KOPT-K1 (cell line): ENCODE results near the gene YEATS2.
A peak's percentile ranks its signal among the peaks of the same experiment; 100 is the strongest.
"Not testable (repeated sequence)": the region's sequence is repeated elsewhere in the genome, so short reads cannot be mapped to it uniquely, and the experiment has no call there.

ENCODE experiments used
- H3K27ac ChIP-seq: fragments of 200-600 bp; sonication (generic); 2 replicates; pipeline ENCODE4 v1.5.1; 2016; ENCODE audit warnings: antibody characterized with exemption, mild to moderate bottlenecking, low read depth, low read length; ENCODE audit not compliant: poor library complexity, severe bottlenecking
- H3K36me3 ChIP-seq: fragments of 200-600 bp; sonication (generic); 2 replicates; pipeline ENCODE4 v1.5.1; 2017; ENCODE audit warnings: antibody characterized with exemption, mild to moderate bottlenecking, low read length, moderate library complexity; ENCODE audit not compliant: insufficient read depth
- H3K9me3 ChIP-seq: fragments of 200-600 bp; sonication (generic); 2 replicates; pipeline ENCODE4 v1.5.1; 2017; ENCODE audit warnings: antibody characterized with exemption, low read length, mild to moderate bottlenecking; ENCODE audit not compliant: insufficient read depth, poor library complexity, severe bottlenecking

YEATS2 gene

DNA sequence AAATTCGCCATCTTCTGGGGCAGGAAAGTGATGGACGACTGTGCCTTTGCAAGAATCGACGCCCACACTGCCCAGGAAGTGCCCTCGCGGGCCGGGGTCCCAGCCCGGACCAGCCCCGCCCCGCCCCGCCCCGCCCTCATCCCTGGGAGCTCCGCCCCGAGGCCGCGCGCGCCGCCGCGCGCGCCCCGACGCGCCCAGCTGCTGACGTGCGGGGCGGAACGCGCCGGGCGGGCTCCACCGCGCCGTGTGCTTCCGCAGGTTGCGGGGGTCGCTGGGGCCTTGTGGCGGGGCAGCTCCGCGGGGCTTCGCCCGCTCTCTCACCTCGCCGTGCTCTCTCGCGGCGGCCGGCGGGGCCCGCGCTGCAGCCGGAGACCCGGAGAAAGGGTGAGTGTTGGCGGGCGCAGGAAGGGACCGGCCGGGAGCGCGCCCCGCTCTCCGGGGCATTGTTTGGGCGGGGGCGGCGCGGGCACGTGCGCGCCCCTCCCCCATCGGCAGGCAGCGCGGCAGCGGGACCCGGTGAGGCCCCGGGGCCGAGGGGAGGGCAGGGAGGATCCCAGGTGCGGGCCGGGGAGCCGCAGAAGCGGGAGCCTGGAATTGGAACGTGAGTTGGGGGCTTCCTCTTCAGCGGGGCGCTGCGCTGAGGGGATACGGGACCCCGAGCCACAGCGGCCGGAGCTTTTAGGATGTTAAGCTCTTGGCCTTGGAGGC, at the start of gene YEATS2:
Gene YEATS2, plus strand, starts transcription at position 188 of the 708 bp plus-strand sequence. CDS start 17,366 bp downstream, outside the sequence.
- Histone ChIP-seq H3K9me3 (no peaks in the 10 kb centered on the region), H3K27ac (peak within 1 kb of the TSS; percentile 89), H3K36me3 (peaks cover 21% of the 10 kb centered on the region)

- Histone ChIP-seq H3K36me3 (peaks cover 8% of the 10 kb centered on the region; the same call in 1 of the 2 replicates), H3K9me3 (peaks cover 49% of the 10 kb centered on the region)
Measured at GRCh38 chr3:183650554-183650953, 47.0 kb upstream of the YEATS2 start.

GRCh38 chr3:183653209-183654064, 44.2 kb upstream of the YEATS2 start:
- H3K9me3 ChIP-seq, result peaks cover 50% of the 10 kb centered on the region
- H3K27ac ChIP-seq, result no peak overlapping the region
- H3K36me3 ChIP-seq, result peaks cover 8% of the 10 kb centered on the region; the same call in 1 of the 2 replicates

More at GRCh38 chr3:183650554-183650953, 47.0 kb upstream of the YEATS2 start:
- H3K27ac ChIP-seq, result no peak overlapping the region

- H3K36me3 ChIP-seq, result peaks cover 8% of the 10 kb centered on the region; the same call in 1 of the 2 replicates
- H3K27ac ChIP-seq, result no peak overlapping the region
- H3K9me3 ChIP-seq, result peaks cover 50% of the 10 kb centered on the region
Measured at GRCh38 chr3:183654727-183655126, 42.9 kb upstream of the YEATS2 start.

- H3K36me3 ChIP-seq, result peaks cover 13% of the 10 kb centered on the region; the same call in 1 of the 2 replicates
- H3K27ac ChIP-seq, result no peak overlapping the region
- no peaks in the 10 kb centered on the region for H3K9me3 ChIP-seq
Measured at GRCh38 chr3:183662099-183662498, 35.5 kb upstream of the YEATS2 start.

- Histone ChIP-seq H3K27ac (no peak overlapping the region), H3K9me3 (no peaks in the 10 kb centered on the region), H3K36me3 (peaks cover 14% of the 10 kb centered on the region; the same call in 1 of the 2 replicates)
Measured at GRCh38 chr3:183664913-183665381, 32.6 kb upstream of the YEATS2 start.

GRCh38 chr3:183680061-183680460, 17.5 kb upstream of the YEATS2 start:
- H3K9me3 ChIP-seq, result no peaks in the 10 kb centered on the region
- H3K36me3 ChIP-seq, result no peaks in the 10 kb centered on the region; the same call in 1 of the 2 replicates
- no peak overlapping the region for H3K27ac ChIP-seq

- H3K27ac ChIP-seq, result no peak overlapping the region
- H3K9me3 ChIP-seq, result no peaks in the 10 kb centered on the region
- H3K36me3 ChIP-seq, result no peaks in the 10 kb centered on the region
Measured at GRCh38 chr3:183687705-183688104, 9.9 kb upstream of the YEATS2 start.

DNA sequence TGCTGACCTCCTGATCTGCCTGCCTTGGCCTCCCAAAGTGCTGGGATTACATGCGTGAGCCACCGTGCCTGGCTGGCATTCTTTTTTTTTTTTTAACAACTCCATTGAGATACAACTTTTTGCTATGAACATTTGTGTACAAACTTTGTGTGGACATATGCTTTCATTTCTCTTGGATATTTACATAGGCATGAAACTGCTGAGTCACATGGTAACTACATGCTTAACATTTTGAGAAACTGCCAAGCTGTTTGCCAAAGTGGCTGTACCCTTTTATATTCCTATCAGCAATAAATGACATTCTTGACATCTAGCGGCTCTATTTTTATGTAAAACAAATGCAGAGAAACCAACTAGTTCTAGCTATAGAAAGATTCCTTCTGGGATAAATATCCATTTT, 8.7 kb upstream of the YEATS2 start:
- Histone ChIP-seq H3K36me3 (no peaks in the 10 kb centered on the region), H3K27ac (no peak overlapping the region), H3K9me3 (no peaks in the 10 kb centered on the region)

DNA sequence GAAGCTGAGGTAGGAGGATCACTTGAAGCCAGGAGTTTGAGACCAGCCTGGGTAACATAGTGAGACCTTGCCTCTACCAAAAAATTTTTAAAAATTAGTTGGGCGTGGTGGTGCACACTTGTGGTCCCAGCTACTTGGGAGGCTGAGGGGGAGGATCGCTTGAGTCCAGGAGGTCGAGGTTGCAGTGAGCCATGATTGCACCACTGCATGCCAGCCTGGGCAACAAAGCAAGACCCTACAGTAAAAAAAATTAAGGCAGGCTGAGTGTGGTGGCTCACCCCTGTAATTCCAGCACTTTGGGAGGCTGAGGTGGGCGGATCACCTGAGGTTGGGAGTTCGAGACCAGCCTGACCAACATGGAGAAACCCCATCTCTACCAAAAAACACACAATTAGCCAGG, 8.0 kb upstream of the YEATS2 start:
- not testable (repeated sequence) for H3K36me3 ChIP-seq, H3K9me3 ChIP-seq, H3K27ac ChIP-seq

DNA sequence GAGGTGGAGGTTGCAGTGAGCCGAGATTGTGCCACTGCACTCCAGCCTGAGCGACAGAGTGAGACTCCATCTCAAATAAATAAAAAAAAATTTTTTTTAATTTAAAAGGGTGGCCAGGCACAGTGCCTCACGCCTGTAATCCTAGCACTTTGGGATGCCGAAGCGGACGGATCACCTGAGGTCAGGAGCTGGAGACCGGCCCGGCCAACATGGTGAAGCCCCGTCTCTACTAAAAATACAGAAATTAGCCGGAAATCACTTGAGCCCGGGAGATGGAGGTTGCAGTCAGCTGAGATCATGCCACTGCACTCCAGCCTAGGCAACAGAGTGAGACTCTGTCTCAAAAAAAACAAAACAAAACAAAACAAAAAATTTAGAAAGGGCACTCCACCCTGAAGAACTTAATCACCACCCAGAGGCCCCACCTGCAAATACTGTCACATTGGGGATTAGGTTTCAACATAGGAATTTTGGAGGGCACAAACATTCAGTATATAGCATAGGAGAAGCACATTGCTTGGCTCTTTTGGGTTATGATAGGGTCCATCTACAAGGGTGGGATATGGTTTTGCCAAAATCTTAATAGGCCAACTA, 7.1 kb upstream of the YEATS2 start:
- Histone ChIP-seq H3K27ac (no peak overlapping the region), H3K36me3 (no peaks in the 10 kb centered on the region), H3K9me3 (no peaks in the 10 kb centered on the region)

- Histone ChIP-seq H3K27ac (no peak overlapping the region), H3K36me3 (no peaks in the 10 kb centered on the region), H3K9me3 (no peaks in the 10 kb centered on the region)
Measured at GRCh38 chr3:183692436-183692835, 5.2 kb upstream of the YEATS2 start.

DNA sequence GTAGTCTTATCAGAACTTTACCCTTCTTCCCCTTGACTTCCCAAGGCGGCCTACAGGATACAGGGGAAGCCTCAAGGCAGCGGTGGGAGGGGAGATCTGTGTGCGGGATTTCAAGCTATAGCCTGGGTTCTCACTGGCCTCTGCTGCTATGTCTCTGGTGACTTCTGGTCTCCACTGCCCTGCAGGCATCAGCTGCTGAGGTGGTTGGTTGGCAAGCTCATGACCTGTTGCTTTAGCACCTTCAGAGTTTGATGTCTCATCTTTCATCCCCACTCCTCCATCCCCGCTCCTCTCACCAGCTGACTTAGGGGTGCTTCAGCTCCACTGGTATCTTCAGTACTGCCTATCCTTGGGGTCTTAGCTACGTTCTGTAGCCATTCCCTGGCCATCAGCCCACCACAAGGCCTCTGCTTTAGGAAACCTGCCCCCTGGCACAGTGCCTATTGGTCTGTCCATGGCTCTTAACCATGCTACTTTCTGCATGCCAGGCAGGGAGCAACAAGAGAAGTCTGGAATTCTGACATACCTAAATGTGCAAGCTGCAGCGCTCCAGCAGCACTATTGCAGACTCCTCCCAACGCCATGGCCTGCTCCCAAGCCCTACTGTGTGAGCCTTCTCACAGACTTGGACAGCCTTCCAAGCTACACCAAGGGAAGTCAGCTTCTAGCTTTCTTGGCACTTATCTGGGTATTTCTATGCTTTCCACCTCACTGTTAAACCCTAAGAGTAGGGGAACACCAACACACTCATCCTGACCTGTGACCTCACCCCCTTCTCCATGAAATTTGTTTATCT, 1.8 kb upstream of the YEATS2 start:
- H3K9me3 ChIP-seq, result no peaks in the 10 kb centered on the region
- H3K36me3 ChIP-seq, result 0 out of 2 replicates have a peak, but pooled peaks cover 2% of the 10 kb centered on the region
- H3K27ac ChIP-seq, result no peak overlapping the region

DNA sequence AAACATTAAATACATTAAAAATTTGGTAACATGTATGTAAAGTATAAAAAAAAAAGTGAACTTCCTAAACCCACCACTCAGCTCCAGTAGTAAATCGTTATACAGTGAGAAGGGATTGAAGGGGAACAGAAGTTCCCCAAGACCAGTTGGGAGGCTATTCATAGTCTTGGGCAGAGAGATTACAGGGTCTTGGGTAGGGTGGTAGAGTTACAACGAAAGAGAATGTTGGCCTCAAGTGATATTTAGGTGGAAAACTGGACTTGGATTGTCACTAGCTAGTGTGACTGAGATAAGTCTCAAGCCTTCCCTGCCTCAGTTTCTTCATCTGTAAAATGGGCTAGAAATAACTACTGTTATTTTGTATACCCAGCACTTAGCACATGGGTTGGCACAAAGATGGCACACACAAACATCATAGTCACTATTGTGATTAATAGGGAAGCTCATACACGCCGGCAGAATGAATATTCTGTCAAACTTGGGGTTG, 431 bp upstream of the YEATS2 start:
- Histone ChIP-seq H3K9me3 (no peaks in the 10 kb centered on the region), H3K27ac (peak overlapping the region; percentile 89)

More for the DNA sequence above, 431 bp upstream of the YEATS2 start:
- H3K36me3 ChIP-seq, result peaks cover 16% of the 10 kb centered on the region
